Pancreas (tissue), 10 donors: Measurements from ENCODE around the gene PCED1B. TPM values are rescaled to one million over a fixed set of nuclear protein-coding genes. Genes with fewer than 3 reads are reported as not detected.

Experiments used
- ATAC-seq, 4 donors: fragments of 200-7000 bp; cut with Tn5 transposase; one replicate each; pipeline versions ENCODE4 v1.8.0 to v1.9.1; 2020; ENCODE audit warnings: mild to moderate bottlenecking in 4 of 4, moderate library complexity in 4 of 4
- DNase-seq, 6 donors: peaks; one replicate each; pipeline ENCODE4 v3.0.0-alpha.2; 2020
- FAIRE-seq: peaks from 2 replicates; lab custom pipeline; 2012; peaks lifted over from hg19 to GRCh38; lab: Jason Lieb, UNC
- H3K27ac ChIP-seq, 4 donors: fragments of 200-600 bp; sonication (generic); 1 replicate in 3 of 4; 2 replicates in 1 of 4; pipeline versions ENCODE4 v1.5.0 to v1.8.0; 2020
- H3K27me3 ChIP-seq, 4 donors: fragments of 200-600 bp; one replicate each; pipeline ENCODE4 v1.8.0; 2021
- H3K36me3 ChIP-seq, 3 donors: fragments of 200-600 bp; sonication (generic) in 1 of 3; one replicate each; pipeline versions ENCODE4 v1.5.0 to v1.8.0; 2020 to 2021
- H3K4me1 ChIP-seq, 3 donors: fragments of 200-600 bp; one replicate each; pipeline ENCODE4 v1.8.0; 2021
- H3K4me3 ChIP-seq, 4 donors: fragments of 200-600 bp; sonication (generic) in 2 of 4; one replicate each; pipeline versions ENCODE4 v1.5.0 to v1.8.0; 2020 to 2021
- H3K9me3 ChIP-seq, 4 donors: fragments of 200-600 bp; one replicate each; pipeline ENCODE4 v1.8.0; 2021
- WGBS, 2 donors: extraction: QIAGEN DNeasy Blood & Tissue Kit; methylation state at CpG; one replicate each; pipeline ENCODE4 v1.1.7; 2013; 5-methylcytosine and 5-hydroxymethylcytosine counted together
- intact Hi-C, 3 donors: fragments of 100-400 bp; cut with DNase I; formaldehyde crosslinking; loops; one replicate each; pipeline versions ENCODE4 v1.11.1 to v1.14.2; 2022
- polyA plus RNA-seq, 2 donors: library from polyadenylated mRNA; stranded (reverse); fragments of 200-250 nt; gene quantifications; one replicate each; pipeline ENCODE4 v1.2.3, GENCODE V29; 2013
- total RNA-seq, 6 donors: library from RNA; stranded (reverse); fragmentation: NEBNext Ultra II Directional in 4 of 6; extraction: Animal tissue kit (Norgen Biotek cat#: 25700) in 4 of 6; gene quantifications; one replicate each; pipeline versions ENCODE4 v1.2.1 to v1.2.4, GENCODE V29; 2021 to 2023
- TF ChIP-seq, protein P1 (sequence below), 4 donors: fragments of 200-600 bp; sonication (generic) in 3 of 4; IDR thresholded peaks; one replicate each; pipeline versions ENCODE4 v1.5.0 to v1.8.0; 2021; ENCODE audit warnings: antibody characterized with exemption in 4 of 4
- donor health status: healthy with polysubstance abuse.
- donor health status: DM: no; HTN: no; CAD: no; lungs with moderate emphysema.
- donor health status: DM: no; HTN: no; CAD: no.
- donor health status: control.
- donor health status: control.
- donor health status: Bipolar disorder and iron deficiency.
- donor health status: DM: yes; HTN: yes; CAD: no.
- donor health status: DM: no; HTN: no; CAD: no.
- donor health status: DM: no; HTN: no; CAD: no.
- donor health status: DM: yes; HTN: yes; CAD: no.

PCED1B gene
- total and polyA plus RNA-seq, 8 donors = 0.71 to 6.4 (median 1.7) TPM

DNA sequence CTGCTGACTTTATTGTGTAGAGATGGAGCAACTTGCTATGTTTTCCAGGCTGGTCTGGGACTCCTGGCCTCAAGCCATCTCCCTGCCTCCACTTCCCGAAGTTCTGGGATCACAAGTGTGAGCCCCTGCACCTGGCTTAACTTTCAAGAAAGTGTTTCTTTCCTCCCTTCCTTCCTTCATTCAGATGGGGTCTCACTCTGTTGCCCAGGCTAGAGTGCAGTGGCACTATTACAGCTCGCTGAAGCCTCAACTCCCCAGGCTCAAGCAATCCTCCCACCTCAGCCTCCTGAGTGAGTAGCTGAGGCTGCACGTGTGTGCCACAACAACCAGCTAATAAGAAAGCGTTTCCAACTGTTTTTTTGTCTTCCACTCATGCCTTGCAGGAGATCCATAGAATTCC, 186.0 kb downstream of the PCED1B start:
- no peak for FAIRE-seq

GRCh38 chr12:47267571-47267970, 188.2 kb downstream of the PCED1B start:
- no peak for DNase-seq
- Histone ChIP-seq H3K9me3 (no peaks in the 10 kb centered on the region), H3K36me3 (no peaks in the 10 kb centered on the region), H3K27me3 (no peaks in the 10 kb centered on the region), H3K4me1 (peaks cover 0 to 8% (median 5%) of the 10 kb centered on the region in 3 donors), H3K4me3 (no peak overlapping the region), H3K27ac (no peak overlapping the region)
- FAIRE-seq = no peak
- 94 to 96% methylated on average over 4 of the region's 4 CpGs for WGBS, 2 donors
- intact Hi-C loops = no loop called here
- ATAC-seq = no peak
- TF ChIP-seq, protein P1, sequence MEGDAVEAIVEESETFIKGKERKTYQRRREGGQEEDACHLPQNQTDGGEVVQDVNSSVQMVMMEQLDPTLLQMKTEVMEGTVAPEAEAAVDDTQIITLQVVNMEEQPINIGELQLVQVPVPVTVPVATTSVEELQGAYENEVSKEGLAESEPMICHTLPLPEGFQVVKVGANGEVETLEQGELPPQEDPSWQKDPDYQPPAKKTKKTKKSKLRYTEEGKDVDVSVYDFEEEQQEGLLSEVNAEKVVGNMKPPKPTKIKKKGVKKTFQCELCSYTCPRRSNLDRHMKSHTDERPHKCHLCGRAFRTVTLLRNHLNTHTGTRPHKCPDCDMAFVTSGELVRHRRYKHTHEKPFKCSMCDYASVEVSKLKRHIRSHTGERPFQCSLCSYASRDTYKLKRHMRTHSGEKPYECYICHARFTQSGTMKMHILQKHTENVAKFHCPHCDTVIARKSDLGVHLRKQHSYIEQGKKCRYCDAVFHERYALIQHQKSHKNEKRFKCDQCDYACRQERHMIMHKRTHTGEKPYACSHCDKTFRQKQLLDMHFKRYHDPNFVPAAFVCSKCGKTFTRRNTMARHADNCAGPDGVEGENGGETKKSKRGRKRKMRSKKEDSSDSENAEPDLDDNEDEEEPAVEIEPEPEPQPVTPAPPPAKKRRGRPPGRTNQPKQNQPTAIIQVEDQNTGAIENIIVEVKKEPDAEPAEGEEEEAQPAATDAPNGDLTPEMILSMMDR (IDR thresholded peaks at IDR 0.05) = no peak

More for the DNA sequence above, 186.0 kb downstream of the PCED1B start:
- TF ChIP-seq, protein P1 (IDR thresholded peaks at IDR 0.05) = no peak
- H3K27ac ChIP-seq = no peak overlapping the region
- ATAC-seq = no peak
- no peaks in the 10 kb centered on the region for H3K27me3 ChIP-seq
- peaks cover 0 to 8% (median 5%) of the 10 kb centered on the region in 3 donors for H3K4me1 ChIP-seq
- DNase-seq = no peak
- WGBS, 2 donors = 84% methylated on average over 4 of the region's 4 CpGs
- no peak overlapping the region for H3K4me3 ChIP-seq
- intact Hi-C loops = no loop called here
- H3K9me3 ChIP-seq = no peaks in the 10 kb centered on the region
- no peaks in the 10 kb centered on the region for H3K36me3 ChIP-seq

GRCh38 chr12:47268501-47269454, 189.4 kb downstream of the PCED1B start:
- intact Hi-C loops = no loop called here
- TF ChIP-seq, protein P1 (IDR thresholded peaks at IDR 0.05) = no peak
- FAIRE-seq = no peak
- Histone ChIP-seq H3K27me3 (no peaks in the 10 kb centered on the region), H3K4me1 (peaks cover 0 to 8% (median 5%) of the 10 kb centered on the region in 3 donors), H3K36me3 (no peaks in the 10 kb centered on the region), H3K27ac (no peak overlapping the region), H3K9me3 (no peaks in the 10 kb centered on the region), H3K4me3 (no peak overlapping the region)
- ATAC-seq = peak in 1 of 4 donors; percentile 36
- DNase-seq = no peak
- WGBS, 2 donors = 86 to 87% methylated on average over 13 of the region's 13 CpGs

- no peak overlapping the region for H3K27ac ChIP-seq
- intact Hi-C loops = no loop called here
- ATAC-seq (no peak), FAIRE-seq (no peak), DNase-seq (no peak)
- TF ChIP-seq, protein P1 (IDR thresholded peaks at IDR 0.05) = no peak
- peaks cover 0 to 8% (median 5%) of the 10 kb centered on the region in 3 donors for H3K4me1 ChIP-seq
- WGBS, 2 donors = 74 to 100% methylated on average over 1 of the region's 1 CpG
- H3K4me3 ChIP-seq = no peak overlapping the region
- H3K27me3 ChIP-seq = no peaks in the 10 kb centered on the region
- H3K9me3 ChIP-seq = no peaks in the 10 kb centered on the region
- H3K36me3 ChIP-seq = no peaks in the 10 kb centered on the region
Observed at GRCh38 chr12:47269916-47270315, 190.5 kb downstream of the PCED1B start.
